Stomach (tissue), 9 donors: Measurements from ENCODE around the gene PARP11. TPM values are rescaled to one million over a fixed set of nuclear protein-coding genes. Genes with fewer than 3 reads are reported as not detected.

ENCODE experiments used
- DNase-seq, 2 donors: peaks; one replicate each; pipeline versions ENCODE4 v3.0.0 to v3.0.0-alpha.2; 2013 to 2019
- H3K27ac ChIP-seq, 5 donors: fragments of 200-600 bp in 4 of 5; sonication (generic) in 4 of 5; one replicate each; pipeline ENCODE4 v1.5.1; 2013 to 2019; ENCODE audit warnings: mild to moderate bottlenecking in 1 of 5, moderate library complexity in 1 of 5
- H3K27me3 ChIP-seq, 3 donors: fragments of 200-600 bp; sonication (generic); one replicate each; pipeline ENCODE4 v1.5.1; 2017 to 2019; ENCODE audit warnings: mixed run types in 1 of 3
- H3K36me3 ChIP-seq, 4 donors: fragments of 200-600 bp; sonication (generic); 1 replicate in 3 of 4; 2 replicates in 1 of 4; pipeline ENCODE4 v1.5.1; 2016 to 2019
- H3K4me1 ChIP-seq, 4 donors: fragments of 200-600 bp; sonication (generic); one replicate each; pipeline ENCODE4 v1.5.1; 2016 to 2019
- H3K4me3 ChIP-seq, 4 donors: fragments of 200-600 bp; sonication (generic) in 3 of 4; one replicate each; pipeline ENCODE4 v1.5.1; 2016 to 2019; ENCODE audit warnings: mild to moderate bottlenecking in 1 of 4
- H3K9me3 ChIP-seq, 4 donors: fragments of 200-600 bp; sonication (generic); one replicate each; pipeline ENCODE4 v1.5.1; 2016 to 2019
- CTCF ChIP-seq, 7 experiments: fragments of 450-650 bp in 4 of 7; fragments of 200-600 bp in 3 of 7; sonication (generic) in 3 of 7; IDR thresholded peaks; one replicate each; pipeline ENCODE4 v1.5.1; 2016 to 2019; ENCODE audit warnings: antibody characterized with exemption in 7 of 7, control low read depth in 2 of 7, mild to moderate bottlenecking in 1 of 7
- EP300 ChIP-seq: sonication (generic); formaldehyde crosslinking; IDR thresholded peaks from one replicate; pipeline ENCODE4 v1.6.1; 2017; ENCODE audit warnings: antibody characterized with exemption
- POLR2A ChIP-seq, 4 donors: fragments of 450-650 bp; IDR thresholded peaks; one replicate each; pipeline ENCODE4 v1.6.1; 2016; ENCODE audit warnings: antibody characterized with exemption in 4 of 4, control low read depth in 2 of 4, mild to moderate bottlenecking in 1 of 4, moderate library complexity in 1 of 4
- POLR2AphosphoS5 ChIP-seq, 3 donors: sonication (generic); formaldehyde crosslinking; IDR thresholded peaks; one replicate each; pipeline ENCODE4 v1.6.1; 2016; ENCODE audit warnings: antibody characterized with exemption in 3 of 3
- WGBS, 5 donors: extraction: QIAGEN DNeasy Blood & Tissue Kit in 3 of 5; methylation state at CpG; one replicate each; pipeline versions ENCODE4 v1.1.5 to v1.1.7; 2013 to 2018; 5-methylcytosine and 5-hydroxymethylcytosine counted together
- intact Hi-C: fragments of 100-400 bp; cut with DNase I; formaldehyde crosslinking; loops from one replicate; pipeline ENCODE4 v1.15.1; 2023; ENCODE audit warnings: low total_unique reads
- polyA plus RNA-seq, 3 donors: library from polyadenylated mRNA; stranded (reverse); fragments of 200-250 nt; gene quantifications; one replicate each; pipeline ENCODE4 v1.2.3, GENCODE V29; 2013
- total RNA-seq, 5 donors: library from RNA; depleted of rRNA; stranded (reverse); fragments of >200 nt; gene quantifications; one replicate each; pipeline versions ENCODE4 v1.1.0 to v1.2.3, GENCODE V29; 2014 to 2016
- donor health status: healthy with polysubstance abuse.
- donor health status: Bipolar disorder and iron deficiency.
- donor health status: healthy.

PARP11 gene
- total and polyA plus RNA-seq, 8 donors = 1.4 to 8.1 (median 3.7) TPM

- no peak for DNase-seq
- intact Hi-C loops = no loop called here
- no peak for TF ChIP-seq CTCF (IDR thresholded peaks at IDR 0.05)
- no peak for TF ChIP-seq POLR2A (IDR thresholded peaks at IDR 0.05)
- TF ChIP-seq POLR2AphosphoS5 (IDR thresholded peaks at IDR 0.05) = no peak
- TF ChIP-seq EP300 = no peak
- H3K4me1 ChIP-seq = no peaks in the 10 kb centered on the region
- peaks cover 0 to 11% (median 0%) of the 10 kb centered on the region in 3 donors for H3K27me3 ChIP-seq
- H3K36me3 ChIP-seq = no peaks in the 10 kb centered on the region
- H3K4me3 ChIP-seq = no peak overlapping the region
- H3K9me3 ChIP-seq = no peaks in the 10 kb centered on the region
- 74 to 82% (median 79%) methylated on average over 5 of the region's 5 CpGs for WGBS, 5 donors
- no peak overlapping the region for H3K27ac ChIP-seq
These were observed 32.5 kb upstream of the PARP11 start for GRCh38 chr12:3905664-3906063.

- 26 to 47% (median 44%) methylated on average over 2 of the region's 2 CpGs for WGBS, 5 donors
- no peak for DNase-seq
- intact Hi-C loops = no loop called here
- Histone ChIP-seq H3K4me3 (no peak overlapping the region), H3K4me1 (no peaks in the 10 kb centered on the region), H3K36me3 (no peaks in the 10 kb centered on the region), H3K27ac (no peak overlapping the region), H3K9me3 (no peaks in the 10 kb centered on the region), H3K27me3 (peaks cover 0 to 11% (median 0%) of the 10 kb centered on the region in 3 donors)
- TF ChIP-seq CTCF (IDR thresholded peaks at IDR 0.05) (no peak), POLR2AphosphoS5 (IDR thresholded peaks at IDR 0.05) (no peak), POLR2A (IDR thresholded peaks at IDR 0.05) (no peak), EP300 (no peak)
These were observed 31.8 kb upstream of the PARP11 start for GRCh38 chr12:3904999-3905398.

- Histone ChIP-seq H3K9me3 (no peaks in the 10 kb centered on the region), H3K27me3 (peaks cover 0 to 6% (median 0%) of the 10 kb centered on the region in 3 donors), H3K27ac (no peak overlapping the region), H3K4me1 (no peaks in the 10 kb centered on the region), H3K36me3 (no peaks in the 10 kb centered on the region), H3K4me3 (no peak overlapping the region)
- no peak for TF ChIP-seq CTCF (IDR thresholded peaks at IDR 0.05)
- TF ChIP-seq EP300 = no peak
- no peak for TF ChIP-seq POLR2A (IDR thresholded peaks at IDR 0.05)
- no peak for TF ChIP-seq POLR2AphosphoS5 (IDR thresholded peaks at IDR 0.05)
- intact Hi-C loops = no loop called here
- DNase-seq = no peak
These were observed 29.7 kb upstream of the PARP11 start for GRCh38 chr12:3902921-3903320.

GRCh38 chr12:3901116-3901515 lies 27.9 kb upstream of the PARP11 start:
- no peak for DNase-seq

More at GRCh38 chr12:3901116-3901515, 27.9 kb upstream of the PARP11 start:
- Histone ChIP-seq H3K27ac (no peak overlapping the region), H3K36me3 (no peaks in the 10 kb centered on the region), H3K4me3 (no peak overlapping the region), H3K9me3 (no peaks in the 10 kb centered on the region), H3K4me1 (no peaks in the 10 kb centered on the region), H3K27me3 (peaks cover 0 to 3% (median 0%) of the 10 kb centered on the region in 3 donors)
- intact Hi-C loops = no loop called here
- TF ChIP-seq CTCF (IDR thresholded peaks at IDR 0.05) (no peak), EP300 (no peak), POLR2AphosphoS5 (IDR thresholded peaks at IDR 0.05) (no peak), POLR2A (IDR thresholded peaks at IDR 0.05) (no peak)
